NCI-H1694 (cell line): ENCODE data around the gene METTL23.

ENCODE experiments used
- DNase-seq: peaks from one replicate; lab custom pipeline; 2025; lab: John Stamatoyannopoulos, UW

METTL23 gene

GRCh38 chr17:76726776-76727718 lies at the start of gene METTL23:
TSS of gene METTL23 (plus strand) at chr17:76726839. CDS start at chr17:76729711, 2,872 bp downstream.
- no peak for DNase-seq

GRCh38 chr17:76677406-76677805 lies 49.2 kb upstream of the METTL23 start:
- no peak for DNase-seq

- DNase-seq, result no peak
Measured at GRCh38 chr17:76678330-76678729, 48.3 kb upstream of the METTL23 start.

GRCh38 chr17:76679239-76679638 lies 47.4 kb upstream of the METTL23 start:
- no peak for DNase-seq

GRCh38 chr17:76681222-76682137 lies 45.2 kb upstream of the METTL23 start:
- DNase-seq, result peak; percentile 79

- DNase-seq, result no peak
Measured at GRCh38 chr17:76682296-76682695, 44.3 kb upstream of the METTL23 start.

- no peak for DNase-seq
Measured at GRCh38 chr17:76683011-76683755, 43.5 kb upstream of the METTL23 start.

GRCh38 chr17:76683921-76684745 lies 42.5 kb upstream of the METTL23 start:
- no peak for DNase-seq

GRCh38 chr17:76684756-76685155 lies 41.9 kb upstream of the METTL23 start:
- no peak for DNase-seq

- DNase-seq, result no peak
Measured at GRCh38 chr17:76685366-76685765, 41.3 kb upstream of the METTL23 start.

- no peak for DNase-seq
Measured at GRCh38 chr17:76685846-76686245, 40.8 kb upstream of the METTL23 start.

GRCh38 chr17:76686538-76687297 lies 39.9 kb upstream of the METTL23 start:
- DNase-seq, result no peak

- DNase-seq, result no peak
Measured at GRCh38 chr17:76687298-76688164, 39.1 kb upstream of the METTL23 start.

- no peak for DNase-seq
Measured at GRCh38 chr17:76688165-76688622, 38.4 kb upstream of the METTL23 start.

GRCh38 chr17:76689859-76690258 lies 36.8 kb upstream of the METTL23 start:
- DNase-seq, result no peak

- DNase-seq, result no peak
Measured at GRCh38 chr17:76690596-76691280, 35.9 kb upstream of the METTL23 start.

- DNase-seq, result no peak
Measured at GRCh38 chr17:76691379-76692191, 35.1 kb upstream of the METTL23 start.
